Suprapubic skin (tissue), 4 donors: ENCODE results near the gene GAS2L2.

Source experiments
- CTCF ChIP-seq, 2 donors: fragments of 200-600 bp in 1 of 2; fragments of 450-650 bp in 1 of 2; sonication (generic) in 1 of 2; IDR thresholded peaks; one replicate each; pipeline ENCODE4 v1.5.1; 2016 to 2019; ENCODE audit warnings: antibody characterized with exemption in 2 of 2, mild to moderate bottlenecking in 1 of 2, moderate library complexity in 1 of 2
- EP300 ChIP-seq: sonication (generic); formaldehyde crosslinking; IDR thresholded peaks from one replicate; pipeline ENCODE4 v1.6.1; 2017; ENCODE audit warnings: antibody characterized with exemption
- POLR2A ChIP-seq, 2 donors: fragments of 450-650 bp; IDR thresholded peaks; one replicate each; pipeline ENCODE4 v1.6.1; 2017; ENCODE audit warnings: antibody characterized with exemption in 2 of 2, mild to moderate bottlenecking in 2 of 2, moderate library complexity in 2 of 2
- POLR2AphosphoS5 ChIP-seq, 3 donors: sonication (generic); formaldehyde crosslinking; IDR thresholded peaks; one replicate each; pipeline ENCODE4 v1.6.1; 2017; ENCODE audit warnings: antibody characterized with exemption in 3 of 3

DNA sequence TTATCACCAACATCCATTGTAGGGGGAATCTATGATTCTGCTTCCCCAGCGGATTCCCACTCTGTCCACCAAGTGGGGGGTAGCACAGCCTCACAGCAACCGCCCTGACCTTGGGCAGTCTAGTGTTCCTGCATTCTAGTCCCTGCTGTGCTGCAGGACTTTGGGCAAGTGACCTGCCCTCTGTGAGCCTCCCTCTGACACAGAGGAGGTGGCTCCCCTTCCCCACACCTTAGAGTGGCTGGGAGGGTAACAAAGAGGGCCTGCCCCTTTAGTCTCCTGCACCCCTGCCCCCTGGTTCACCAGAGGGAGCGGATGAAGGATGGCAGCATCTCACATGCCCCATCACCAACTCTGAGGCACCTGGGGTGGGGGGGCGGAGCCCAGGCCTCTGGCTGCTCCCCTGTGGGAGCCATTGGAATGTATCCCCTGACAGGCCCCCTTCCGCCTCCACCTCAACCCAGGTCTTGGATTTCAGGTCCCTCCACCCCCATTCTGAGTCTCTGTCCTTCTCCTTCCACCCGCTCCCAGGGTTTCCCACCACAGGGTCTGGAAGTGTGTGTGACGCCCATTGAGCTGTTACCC lies 10.1 kb downstream of the GAS2L2 start:
- TF ChIP-seq CTCF (IDR thresholded peaks at IDR 0.05) (no peak), POLR2A (IDR thresholded peaks at IDR 0.05) (no peak), POLR2AphosphoS5 (IDR thresholded peaks at IDR 0.05) (no peak), EP300 (no peak)
